HEK293T (cell line): ENCODE data around the gene KCNAB2.

Experiments
- ARNT ChIP-seq: fragments of 450-650 bp; IDR thresholded peaks from 2 replicates; pipeline ENCODE4 v1.6.1; 2017; ENCODE audit warnings: mild to moderate bottlenecking
- BHLHE40 ChIP-seq: fragments of 450-650 bp; IDR thresholded peaks from 2 replicates; pipeline ENCODE4 v1.6.1; 2016; ENCODE audit warnings: mild to moderate bottlenecking, moderate library complexity, borderline replicate concordance
- FOXA1 ChIP-seq: fragments of 450-650 bp; IDR thresholded peaks from 2 replicates; pipeline ENCODE4 v1.6.1; 2016; ENCODE audit warnings: mild to moderate bottlenecking
- FOXK2 ChIP-seq: fragments of 450-650 bp; IDR thresholded peaks from 2 replicates; pipeline ENCODE4 v1.6.1; 2016; ENCODE audit warnings: mild to moderate bottlenecking
- FOXM1 ChIP-seq: fragments of 450-650 bp; IDR thresholded peaks from 2 replicates; pipeline ENCODE4 v1.6.1; 2017; ENCODE audit warnings: mild to moderate bottlenecking, borderline replicate concordance
- HDGF ChIP-seq: fragments of 450-650 bp; IDR thresholded peaks from 2 replicates; pipeline ENCODE4 v1.6.1; 2017; ENCODE audit warnings: antibody characterized with exemption, borderline replicate concordance
- PKNOX1 ChIP-seq: fragments of 450-650 bp; IDR thresholded peaks from 2 replicates; pipeline ENCODE4 v1.6.1; 2016
- SP1 ChIP-seq: fragments of 450-650 bp; IDR thresholded peaks from 2 replicates; pipeline ENCODE4 v1.6.1; 2017
- SUZ12 ChIP-seq: fragments of 450-650 bp; IDR thresholded peaks from 2 replicates; pipeline ENCODE4 v1.6.1; 2016; ENCODE audit warnings: mild to moderate bottlenecking

- no peak for TF ChIP-seq FOXA1
- no peak for TF ChIP-seq SUZ12
- TF ChIP-seq PKNOX1, result no peak
- TF ChIP-seq SP1, result no peak
- TF ChIP-seq ARNT, result no peak
- TF ChIP-seq BHLHE40, result no peak
- no peak for TF ChIP-seq HDGF
- TF ChIP-seq FOXM1, result no peak
- TF ChIP-seq FOXK2, result no peak
Observed at GRCh38 chr1:6026095-6026809, 19.4 kb upstream of the KCNAB2 start.
